ENCODE results near the gene NR4A3. TPM values are rescaled to one million over a fixed set of nuclear protein-coding genes. Genes with fewer than 3 reads are reported as not detected.
A peak's percentile ranks its signal among the peaks of the same experiment; 100 is the strongest.

NR4A3 gene
- total and polyA plus RNA-seq, 2 of the 13 experiments (the other 11 are each of a cell fraction or from before 2014, with no cell fraction given), result 0.02 to 0.09 TPM

- TF ChIP-seq YEATS2 (CRISPR knock-in tag; IDR thresholded peaks at IDR 0.05; ENCODE audit: borderline replicate concordance) (peak; percentile 78), ARID5B (CRISPR knock-in tag; IDR thresholded peaks at IDR 0.05) (peak; percentile 54; the same call in 1 of the 2 replicates), FOXJ3 (CRISPR knock-in tag; IDR thresholded peaks at IDR 0.05; ENCODE audit: borderline replicate concordance) (no peak), ZFY (CRISPR knock-in tag; IDR thresholded peaks at IDR 0.05) (peak; percentile 97), HES4 (CRISPR knock-in tag; IDR thresholded peaks at IDR 0.05; ENCODE audit: borderline replicate concordance) (peak; percentile 65), ZFP37 (CRISPR knock-in tag; IDR thresholded peaks at IDR 0.05; ENCODE audit: borderline replicate concordance) (no peak; the same call in 1 of the 2 replicates), KAT2B (IDR thresholded peaks at IDR 0.05; ENCODE audit: borderline replicate concordance, low read depth, low read length) (no peak), KDM3A (CRISPR knock-in tag; IDR thresholded peaks at IDR 0.05; ENCODE audit: low read depth) (no peak), HIVEP1 (CRISPR knock-in tag; IDR thresholded peaks at IDR 0.05) (peak; percentile 81), MIER3 (CRISPR knock-in tag; IDR thresholded peaks at IDR 0.05; ENCODE audit: borderline replicate concordance) (peak; percentile 44; the same call in 1 of the 2 replicates), ZNF710 (CRISPR knock-in tag; IDR thresholded peaks at IDR 0.05; ENCODE audit: borderline replicate concordance) (peak; percentile 46; the same call in 1 of the 2 replicates), HNF1B (CRISPR knock-in tag; IDR thresholded peaks at IDR 0.05) (0 out of 2 replicates have a peak, but pooled peaks have one; percentile 18), POLR2AphosphoS5 (IDR thresholded peaks at IDR 0.05; ENCODE audit: low read depth, low read length) (peak; percentile 85), MXD1 (CRISPR knock-in tag; IDR thresholded peaks at IDR 0.05) (peak; percentile 89; the same call in 1 of the 2 replicates), ZNF296 (CRISPR knock-in tag; conservative IDR thresholded peaks at IDR 0.05) (peak; percentile 33; the same call in 1 of the 2 replicates), ZSCAN21 (CRISPR knock-in tag; IDR thresholded peaks at IDR 0.05; ENCODE audit: borderline replicate concordance) (0 out of 2 replicates have a peak, but pooled peaks have one; percentile 41), ZNF589 (CRISPR knock-in tag; conservative IDR thresholded peaks at IDR 0.05) (peak; percentile 61; the same call in 1 of the 2 replicates), FLYWCH1 (CRISPR knock-in tag; IDR thresholded peaks at IDR 0.05) (no peak), ZBTB42 (CRISPR knock-in tag; IDR thresholded peaks at IDR 0.05) (no peak), MTF1 (CRISPR knock-in tag; IDR thresholded peaks at IDR 0.05) (peak; percentile 46; the same call in 1 of the 2 replicates), ZNF792 (CRISPR knock-in tag; IDR thresholded peaks at IDR 0.05) (peak; percentile 48; the same call in 1 of the 2 replicates)
Measured at GRCh38 chr9:99906403-99907207, 84.9 kb downstream of the NR4A3 start, which contains the start of gene STX17 (continued).

Data from HepG2 (cell line).